NCI-H1694 treated with DMSO at 0.1 percent for 48 hours (cell line): Measurements from ENCODE around the gene XRCC6.
"Not testable (repeated sequence)": the region's sequence is repeated elsewhere in the genome, so short reads cannot be mapped to it uniquely, and the experiment has no call there.

ENCODE experiments used
- DNase-seq: peaks from one replicate; lab custom pipeline; 2025; lab: John Stamatoyannopoulos, UW

The XRCC6 gene

DNA sequence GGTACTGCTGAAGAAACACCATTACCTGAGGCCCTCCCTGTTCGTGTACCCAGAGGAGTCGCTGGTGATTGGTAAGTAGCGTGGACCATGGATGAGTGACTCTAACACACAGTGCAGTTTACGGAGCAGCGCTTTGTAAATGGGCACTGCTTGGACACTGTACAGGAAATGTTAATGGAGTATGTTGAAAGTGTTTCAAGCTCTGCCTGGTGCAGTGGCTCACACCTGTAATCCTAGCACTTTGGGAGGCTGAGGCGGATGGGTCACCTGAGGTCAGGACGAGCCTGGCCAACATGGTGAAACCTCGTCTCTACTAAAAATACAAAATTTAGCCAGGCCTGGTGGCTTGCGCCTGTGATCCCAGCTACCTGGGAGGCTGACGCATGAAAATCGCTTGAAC is 29.7 kb downstream of the XRCC6 start:
- no peak for DNase-seq

- no peak for DNase-seq
Measured at GRCh38 chr22:41654322-41654721, 33.2 kb downstream of the XRCC6 start.

DNA sequence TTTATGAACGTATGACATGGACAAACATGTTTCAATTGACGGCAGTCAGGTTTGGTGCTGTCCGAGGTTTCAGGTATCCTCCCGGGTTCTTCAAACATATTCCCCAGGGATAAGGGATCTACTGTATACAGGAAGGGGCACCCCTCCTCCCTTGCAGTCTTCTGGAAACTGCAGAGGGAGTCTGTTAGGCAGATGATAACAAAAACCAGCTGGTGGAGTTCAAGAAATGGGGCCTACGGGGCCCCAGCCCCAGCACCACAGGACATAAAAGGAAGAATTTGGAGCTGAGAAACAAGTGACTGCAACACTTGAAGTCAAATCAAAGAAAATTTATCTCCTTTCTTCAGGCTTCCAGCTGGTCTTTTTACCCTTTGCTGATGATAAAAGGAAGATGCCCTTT is 35.5 kb downstream of the XRCC6 start:
- no peak for DNase-seq

- DNase-seq = no peak
Measured at GRCh38 chr22:41657709-41658108, 36.6 kb downstream of the XRCC6 start.

- DNase-seq = no peak
Measured at GRCh38 chr22:41658869-41659268, 37.8 kb downstream of the XRCC6 start.

DNA sequence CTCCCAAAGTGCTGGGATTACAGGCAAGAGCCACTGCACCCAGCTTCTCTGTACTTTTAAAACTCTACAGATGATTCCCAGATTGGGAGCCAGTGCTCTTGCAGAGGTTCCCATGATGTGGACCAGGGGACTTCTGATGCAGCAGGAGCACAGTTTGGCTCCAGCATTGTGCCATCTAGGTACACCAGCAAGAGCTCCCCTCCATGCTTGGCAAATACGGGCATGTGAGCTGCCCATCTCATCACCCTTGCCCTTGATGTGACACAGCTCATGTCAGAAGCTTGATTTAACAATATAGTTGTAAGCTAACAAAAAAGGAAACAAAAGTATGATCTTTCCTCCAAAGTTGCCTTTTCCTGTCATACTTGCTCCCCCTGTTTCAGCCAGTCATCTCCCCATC is 38.8 kb downstream of the XRCC6 start:
- DNase-seq = no peak

DNA sequence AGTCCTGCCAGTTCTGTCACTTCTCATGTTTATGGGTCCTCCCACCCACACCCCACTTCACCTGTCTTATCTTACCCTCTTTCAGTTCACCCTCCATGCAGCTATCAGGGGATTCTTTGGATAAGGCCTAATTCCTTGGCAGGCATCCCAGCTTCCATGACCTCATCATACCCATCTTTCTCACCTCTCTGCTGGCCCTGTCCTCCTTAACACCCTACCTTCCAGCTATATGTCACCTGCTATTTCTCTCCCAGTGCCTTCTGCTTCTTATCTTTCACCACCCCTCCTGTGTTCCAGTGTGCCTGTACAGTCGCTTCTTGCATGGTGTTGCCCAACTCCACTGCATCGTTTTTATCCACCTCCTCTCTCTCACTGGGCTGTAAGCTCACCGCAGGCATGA is 39.3 kb downstream of the XRCC6 start:
- DNase-seq = no peak

DNA sequence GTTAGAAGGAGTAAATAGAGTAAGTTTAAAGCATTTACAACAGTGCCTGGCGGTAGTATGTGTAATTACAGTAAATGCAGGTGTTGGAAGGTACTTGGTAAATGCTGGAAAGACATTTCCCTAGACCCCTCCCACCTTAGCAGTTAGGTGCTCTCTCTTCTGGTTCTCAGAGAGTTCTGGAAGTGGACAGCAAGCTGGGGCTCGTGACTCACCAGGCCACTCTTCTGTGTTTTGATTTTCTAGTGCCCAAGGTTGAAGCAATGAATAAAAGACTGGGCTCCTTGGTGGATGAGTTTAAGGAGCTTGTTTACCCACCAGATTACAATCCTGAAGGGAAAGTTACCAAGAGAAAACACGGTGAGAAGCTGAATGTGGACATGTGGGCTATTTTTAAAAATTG is 40.0 kb downstream of the XRCC6 start:
- DNase-seq = no peak

DNA sequence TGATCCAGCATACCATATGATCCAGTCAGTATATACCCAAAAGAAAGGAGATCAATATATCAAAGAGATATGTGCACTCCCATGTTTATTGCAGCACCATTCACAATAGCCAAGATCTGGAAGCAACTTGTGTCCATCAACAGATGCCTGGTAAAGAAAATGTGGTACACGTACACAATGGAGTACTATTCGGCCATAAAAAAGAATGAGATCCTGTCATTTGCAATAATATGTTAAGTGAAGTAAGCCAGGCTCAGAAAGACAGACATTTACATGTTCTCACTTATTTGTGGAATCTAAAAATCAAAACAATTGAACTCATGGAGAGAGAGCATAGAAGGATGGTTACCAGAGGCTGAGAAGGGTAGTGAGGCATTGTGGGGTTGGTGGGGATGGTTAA is 40.6 kb downstream of the XRCC6 start:
- no peak for DNase-seq

- DNase-seq = not testable (repeated sequence)
Measured at GRCh38 chr22:41663594-41663993, 42.5 kb downstream of the XRCC6 start.

GRCh38 chr22:41664490-41664889 is 43.4 kb downstream of the XRCC6 start:
- no peak for DNase-seq

- no peak for DNase-seq
Measured at GRCh38 chr22:41664951-41665350, 43.9 kb downstream of the XRCC6 start.

DNA sequence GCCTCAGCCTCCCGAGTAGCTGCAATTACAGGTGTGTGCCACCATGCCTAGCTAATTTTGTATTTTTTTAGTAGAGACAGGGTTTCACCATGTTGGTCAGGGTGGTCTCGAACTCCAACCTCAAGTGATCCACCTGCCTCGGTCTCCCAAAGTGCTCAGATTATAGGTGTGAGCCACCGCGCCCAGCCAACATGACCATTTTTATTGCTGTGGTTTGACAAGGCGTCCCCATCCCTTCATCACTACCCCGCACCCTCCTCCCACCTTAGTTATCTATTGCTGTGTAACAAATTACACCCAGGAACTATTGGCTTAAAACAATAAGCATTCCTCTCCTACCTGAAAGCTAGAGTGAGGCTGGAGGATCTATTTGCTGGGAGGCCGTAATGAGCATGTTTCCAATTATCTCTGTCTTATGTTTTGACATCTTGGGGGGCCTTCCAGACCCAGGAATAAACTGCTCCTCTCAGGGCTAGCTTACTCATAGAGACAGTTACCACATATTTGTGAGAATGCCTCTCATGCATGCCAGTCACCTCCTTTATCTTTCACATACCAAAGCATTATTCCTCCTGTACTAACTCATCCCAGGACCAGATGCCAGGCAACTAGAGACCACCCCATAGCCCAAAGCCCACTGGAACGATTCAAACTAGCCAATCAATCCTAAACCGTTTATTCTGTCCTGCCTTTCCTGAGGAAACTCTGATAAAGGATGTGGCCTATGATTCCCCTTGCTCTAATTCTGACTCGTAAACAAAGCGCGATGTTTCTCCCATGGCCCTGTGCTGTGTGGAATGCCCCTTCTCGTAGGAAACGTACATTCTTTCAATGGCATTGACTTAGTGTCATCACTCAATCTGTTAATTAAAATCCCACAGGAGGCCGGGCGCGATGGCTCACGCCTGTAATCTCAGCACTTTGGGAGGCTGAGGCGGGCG is 48.1 kb downstream of the XRCC6 start:
- DNase-seq = no peak

GRCh38 chr22:41672096-41672495 is 51.0 kb downstream of the XRCC6 start:
- DNase-seq = not testable (repeated sequence)

- no peak for DNase-seq
Measured at GRCh38 chr22:41672780-41673509, 51.9 kb downstream of the XRCC6 start.

DNA sequence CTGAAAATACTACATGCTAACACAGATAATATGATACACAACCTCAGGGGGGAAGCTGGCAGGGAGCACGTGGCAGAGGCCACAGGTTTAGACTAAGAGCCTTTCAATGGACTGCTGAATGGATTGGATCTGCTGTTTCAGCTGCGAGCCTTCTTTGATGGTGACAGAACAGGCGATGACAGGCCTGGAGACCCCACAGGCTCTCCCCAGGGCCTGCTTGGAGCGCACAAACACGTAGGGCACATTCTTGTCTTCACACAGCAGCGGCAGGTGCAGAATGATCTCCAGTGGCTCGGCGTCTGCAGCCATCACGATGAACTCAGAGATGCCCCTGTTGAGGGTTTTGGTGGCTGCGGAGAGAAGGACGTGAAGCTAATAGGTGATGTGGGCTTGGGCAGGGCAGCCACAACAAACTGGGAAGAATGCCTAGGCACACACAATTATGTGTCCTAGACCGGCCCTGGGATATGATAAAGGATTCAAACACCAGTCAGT is 53.8 kb downstream of the XRCC6 start:
- DNase-seq = no peak

GRCh38 chr22:41676134-41676533 is 55.0 kb downstream of the XRCC6 start:
- no peak for DNase-seq

- no peak for DNase-seq
Measured at GRCh38 chr22:41681616-41682015, 60.5 kb downstream of the XRCC6 start.

- peak; percentile 60 for DNase-seq
Measured at GRCh38 chr22:41682033-41682807, 61.1 kb downstream of the XRCC6 start.

GRCh38 chr22:41683052-41683451 is 62.0 kb downstream of the XRCC6 start:
- DNase-seq = no peak

- DNase-seq = no peak
Measured at GRCh38 chr22:41683616-41684015, 62.5 kb downstream of the XRCC6 start.

- no peak for DNase-seq
Measured at GRCh38 chr22:41684194-41684593, 63.1 kb downstream of the XRCC6 start.
